ENCODE measurements around the gene SMC4. TPM values are rescaled to one million over a fixed set of nuclear protein-coding genes. Genes with fewer than 3 reads are reported as not detected.

Gene SMC4
- total RNA-seq, 1 donor from 2014 or later, result 68.8 TPM

GRCh38 chr3:160412477-160412876 is 13.0 kb downstream of the SMC4 start:
- no peaks in the 10 kb centered on the region for H3K27me3 Mint-ChIP-seq (ENCODE audit: unreplicated experiment)
- H3K9me3 Mint-ChIP-seq (ENCODE audit: unreplicated experiment), result no peaks in the 10 kb centered on the region
- DNase-seq (ENCODE audit: extremely low spot score, unreplicated experiment), result no peak
- H3K4me1 Mint-ChIP-seq (ENCODE audit: unreplicated experiment), result peaks cover 38% of the 10 kb centered on the region
- no peak overlapping the region for H3K4me3 Mint-ChIP-seq (ENCODE audit: unreplicated experiment)
- peaks cover 20% of the 10 kb centered on the region for H3K36me3 Mint-ChIP-seq (ENCODE audit: unreplicated experiment)
- peak overlapping the region; percentile 81 for H3K27ac Mint-ChIP-seq (ENCODE audit: unreplicated experiment)
- TF ChIP-seq CTCF (IDR thresholded peaks at IDR 0.05), result no peak

GRCh38 chr3:160413613-160414248 is 14.3 kb downstream of the SMC4 start:
- Mint-ChIP-seq H3K4me1 (ENCODE audit: unreplicated experiment) (peaks cover 29% of the 10 kb centered on the region), H3K27ac (ENCODE audit: unreplicated experiment) (no peak overlapping the region), H3K36me3 (ENCODE audit: unreplicated experiment) (peaks cover 23% of the 10 kb centered on the region), H3K4me3 (ENCODE audit: unreplicated experiment) (no peak overlapping the region), H3K9me3 (ENCODE audit: unreplicated experiment) (no peaks in the 10 kb centered on the region), H3K27me3 (ENCODE audit: unreplicated experiment) (no peaks in the 10 kb centered on the region)
- peak; percentile 89 for DNase-seq (ENCODE audit: extremely low spot score, unreplicated experiment)
- TF ChIP-seq CTCF (IDR thresholded peaks at IDR 0.05), result peak; percentile 91

DNA sequence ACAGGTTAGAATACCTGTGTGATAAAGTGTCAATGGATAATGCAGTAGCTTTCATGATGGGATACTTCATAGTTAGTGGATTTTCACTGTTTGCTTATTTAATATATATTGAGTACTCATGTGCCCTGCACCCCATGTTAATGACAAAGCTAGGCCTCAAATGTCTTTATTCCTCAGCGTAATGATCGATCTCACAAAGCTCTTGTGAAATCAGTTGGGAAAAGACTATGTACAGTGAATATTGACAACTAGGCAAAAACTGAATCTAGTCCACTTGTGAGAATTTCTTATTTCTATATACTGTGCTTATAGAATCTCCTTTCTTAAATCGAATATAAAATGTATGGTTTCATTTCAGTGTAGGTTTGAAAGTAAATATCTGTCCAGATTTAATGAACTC is 17.9 kb downstream of the SMC4 start:
- H3K4me3 Mint-ChIP-seq (ENCODE audit: unreplicated experiment), result no peak overlapping the region
- no peak for DNase-seq (ENCODE audit: extremely low spot score, unreplicated experiment)
- no peaks in the 10 kb centered on the region for H3K9me3 Mint-ChIP-seq (ENCODE audit: unreplicated experiment)
- no peak for TF ChIP-seq CTCF (IDR thresholded peaks at IDR 0.05)
- no peaks in the 10 kb centered on the region for H3K27me3 Mint-ChIP-seq (ENCODE audit: unreplicated experiment)
- H3K36me3 Mint-ChIP-seq (ENCODE audit: unreplicated experiment), result peaks cover 31% of the 10 kb centered on the region
- peak overlapping the region; percentile 35 for H3K27ac Mint-ChIP-seq (ENCODE audit: unreplicated experiment)
- H3K4me1 Mint-ChIP-seq (ENCODE audit: unreplicated experiment), result peaks cover 16% of the 10 kb centered on the region

DNA sequence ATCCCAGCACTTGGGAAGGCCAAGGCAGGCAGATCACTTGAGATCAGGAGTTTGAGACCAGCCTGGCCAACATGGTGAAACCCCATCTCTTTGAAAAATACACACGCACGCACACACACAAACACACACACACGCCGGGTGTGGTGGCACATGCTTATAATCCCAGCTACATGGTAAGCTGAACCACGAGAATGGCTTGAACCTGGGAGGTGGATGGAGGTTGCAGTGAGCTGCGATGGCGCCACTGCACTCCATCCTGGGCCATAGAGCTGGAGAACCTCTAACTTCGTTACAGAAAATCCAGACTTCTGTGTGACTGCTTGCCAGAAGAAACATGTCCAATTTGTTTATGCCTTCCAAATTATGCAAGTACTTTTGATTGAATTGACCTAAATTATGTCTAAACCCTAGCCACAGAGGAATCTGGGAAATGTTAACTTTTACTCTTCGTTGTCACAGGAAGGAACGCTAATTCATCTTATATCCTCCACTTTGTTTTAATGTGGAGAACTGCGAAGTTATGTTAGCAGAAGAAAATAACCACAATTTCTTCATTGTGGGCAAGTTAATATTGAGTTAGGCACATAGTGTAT is 28.5 kb downstream of the SMC4 start:
- DNase-seq (ENCODE audit: extremely low spot score, unreplicated experiment), result no peak
- H3K9me3 Mint-ChIP-seq (ENCODE audit: unreplicated experiment), result no peaks in the 10 kb centered on the region
- no peak overlapping the region for H3K27ac Mint-ChIP-seq (ENCODE audit: unreplicated experiment)

More for the DNA sequence above, 28.5 kb downstream of the SMC4 start:
- Mint-ChIP-seq H3K36me3 (ENCODE audit: unreplicated experiment) (peaks cover 51% of the 10 kb centered on the region), H3K27me3 (ENCODE audit: unreplicated experiment) (no peaks in the 10 kb centered on the region), H3K4me3 (ENCODE audit: unreplicated experiment) (no peak overlapping the region), H3K4me1 (ENCODE audit: unreplicated experiment) (peaks cover 2% of the 10 kb centered on the region)
- TF ChIP-seq CTCF (IDR thresholded peaks at IDR 0.05), result no peak
